Measurements from ENCODE around the gene SFT2D2. TPM values are rescaled to one million over a fixed set of nuclear protein-coding genes. Genes with fewer than 3 reads are reported as not detected.
A peak's percentile ranks its signal among the peaks of the same experiment; 100 is the strongest.

SFT2D2 gene
- total and polyA plus RNA-seq, 2 of the 8 experiments (the other 6 are each of a cell fraction or from before 2014, with no cell fraction given): 9.0 to 29.0 TPM

DNA sequence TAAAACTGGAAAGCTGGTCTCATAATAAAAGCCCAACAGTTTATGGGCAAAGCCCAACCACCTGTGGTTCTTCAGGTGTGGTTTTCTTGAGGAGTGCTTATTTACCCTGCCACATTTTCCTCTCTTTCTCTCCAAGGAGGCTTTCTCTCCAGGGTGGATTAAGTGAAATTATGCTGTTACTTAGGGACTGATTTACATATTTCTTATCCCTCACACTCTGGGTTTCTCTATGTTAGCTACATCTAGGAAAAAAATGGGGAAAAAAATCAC lies 59.7 kb downstream of the SFT2D2 start:
- Histone ChIP-seq H2AK5ac (ENCODE audit: low read depth, low read length) (no peak overlapping the region), H2BK12ac (ENCODE audit: low read depth, low read length) (no peak overlapping the region)
- TF ChIP-seq BACH1 (IDR thresholded peaks at IDR 0.05; ENCODE audit: low read length) (no peak), KDM5A (IDR thresholded peaks at IDR 0.05; ENCODE audit: low read length) (no peak), RAD21 (IDR thresholded peaks at IDR 0.05 in 1 of 2, conservative IDR thresholded peaks at IDR 0.05 in 1 of 2; ENCODE audit: low read depth in 2 of 2, low read length in 2 of 2) (no peak), TAF1 (IDR thresholded peaks at IDR 0.05; ENCODE audit: low read depth, low read length) (no peak)
- TF ChIP-seq, protein P1, sequence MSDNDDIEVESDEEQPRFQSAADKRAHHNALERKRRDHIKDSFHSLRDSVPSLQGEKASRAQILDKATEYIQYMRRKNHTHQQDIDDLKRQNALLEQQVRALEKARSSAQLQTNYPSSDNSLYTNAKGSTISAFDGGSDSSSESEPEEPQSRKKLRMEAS (IDR thresholded peaks at IDR 0.05): no peak

More for the DNA sequence above, 59.7 kb downstream of the SFT2D2 start:
- Histone ChIP-seq H4K20me1 (replicated peaks in 1 of 2; ENCODE audit: control insufficient read depth in 1 of 2, insufficient read depth in 2 of 2, low read length in 2 of 2) (no peaks in the 10 kb centered on the region), H3K56ac (replicated peaks; ENCODE audit: insufficient read length, low read depth, low read length) (no peak overlapping the region), H3K4me3 (ENCODE audit: extremely low read depth in 1 of 4, insufficient read depth in 2 of 4, low read depth in 3 of 4, low read length in 4 of 4) (no peak overlapping the region), H4K5ac (ENCODE audit: insufficient read length, low read depth, low read length) (no peak overlapping the region), H3K4me1 (replicated peaks in 1 of 4; ENCODE audit: control insufficient read depth in 3 of 4, insufficient read depth in 4 of 4, low read length in 3 of 4) (peaks cover 0 to 9% (median 0%) of the 10 kb centered on the region in 4 experiments; a peak in 3 of 7 replicates), H3K9me3 (ENCODE audit: insufficient read depth in 2 of 2, low read depth in 1 of 2, low read length in 1 of 2) (no peaks in the 10 kb centered on the region), H3K79me1 (ENCODE audit: low read depth, low read length) (no peaks in the 10 kb centered on the region), H3K27ac (ENCODE audit: low read depth, low read length) (no peak overlapping the region), H2BK20ac (ENCODE audit: low read length) (no peak overlapping the region), H2BK15ac (ENCODE audit: low read length) (no peak overlapping the region), H2BK5ac (ENCODE audit: low read depth, low read length) (no peak overlapping the region), H3K4me2 (ENCODE audit: insufficient read depth in 1 of 2, low read depth in 2 of 2, low read length in 2 of 2) (peak overlapping the region; percentile 14 to 30; a peak in 2 of 4 replicates), H4K91ac (replicated peaks; ENCODE audit: insufficient read length, low read length) (no peak overlapping the region), H3K23me2 (ENCODE audit: low read depth, low read length) (no peaks in the 10 kb centered on the region), H2AFZ (ENCODE audit: low read length) (no peak overlapping the region), H3K14ac (ENCODE audit: insufficient read length) (no peak overlapping the region), H3K18ac (ENCODE audit: extremely low read depth, low read length) (no peak overlapping the region), H4K8ac (ENCODE audit: extremely low read depth, insufficient read depth, low read length) (no peak overlapping the region), H3K27me3 (replicated peaks in 1 of 4; ENCODE audit: control insufficient read depth in 3 of 4, extremely low read depth in 1 of 4, insufficient read depth in 3 of 4, low read length in 3 of 4) (no peaks in the 10 kb centered on the region), H2BK120ac (replicated peaks; ENCODE audit: low read depth, low read length) (no peak overlapping the region), H3K79me2 (ENCODE audit: control insufficient read depth in 1 of 2, insufficient read depth in 2 of 2, low read length in 2 of 2) (no peaks in the 10 kb centered on the region), H3K4ac (replicated peaks; ENCODE audit: insufficient read length, low read depth, low read length) (no peak overlapping the region), H3K36me3 (ENCODE audit: control insufficient read depth in 2 of 4, insufficient read depth in 4 of 4, low read length in 3 of 4) (no peaks in the 10 kb centered on the region), H3K9ac (replicated peaks in 1 of 4; ENCODE audit: extremely low read depth in 1 of 4, low read depth in 3 of 4, low read length in 3 of 4) (peak overlapping the region in 1 of 4 experiments; percentile 1; a peak in 1 of 7 replicates), H3K23ac (ENCODE audit: insufficient read length) (no peak overlapping the region)
- POLR2A ChIA-PET (ENCODE audit: partially characterized antibody): no interaction called here
- FAIRE-seq (no peak), DNase-seq (ENCODE audit: low read depth in 1 of 2, low spot score in 2 of 2) (no peak)
- CTCF ChIA-PET (ENCODE audit: partially characterized antibody): interaction anchor here (1.5 kb wide), 1 partner anchor 52 kb away, joined by 5 read pairs; no protein-coding TSS in a partner anchor

All from H1 (cell line).